ENCODE data around the gene MSH5. TPM values are rescaled to one million over a fixed set of nuclear protein-coding genes. Genes with fewer than 3 reads are reported as not detected.

Gene MSH5
- total RNA-seq, 1 experiment from 2014 or later: 22.4 TPM

- H2AFZ ChIP-seq (ENCODE audit: low read length): no peak overlapping the region
- H3K27me3 Mint-ChIP-seq (ENCODE audit: low read depth): no peaks in the 10 kb centered on the region
- H3T11ph ChIP-seq (ENCODE audit: low read length): no peak overlapping the region
These were observed 2.4 kb upstream of the MSH5 start for GRCh38 chr6:31737315-31737990.

More at GRCh38 chr6:31737315-31737990, 2.4 kb upstream of the MSH5 start:
- Histone ChIP-seq H3K18ac (ENCODE audit: insufficient read length, low read depth, low read length) (no peak overlapping the region), H4K91ac (ENCODE audit: insufficient read length, low read depth, low read length) (no peak overlapping the region), H2BK5ac (ENCODE audit: insufficient read length, low read length) (no peak overlapping the region), H3K4me2 (ENCODE audit: insufficient read depth, insufficient read length, low read length) (peak overlapping the region; percentile 5), H3K79me2 (ENCODE audit: insufficient read depth, low read length) (peaks cover 6% of the 10 kb centered on the region; the same call in 1 of the 2 replicates), H3K56ac (ENCODE audit: insufficient read length, low read depth, low read length) (no peak overlapping the region), H3K27ac (ENCODE audit: insufficient read length, low read depth, low read length) (no peak overlapping the region), H3K27me3 (ENCODE audit: insufficient read depth, low read length) (no peaks in the 10 kb centered on the region), H3K14ac (ENCODE audit: insufficient read depth, low read length) (no peak overlapping the region), H4K5ac (ENCODE audit: insufficient read length, low read depth, low read length) (no peak overlapping the region), H3K9me3 (ENCODE audit: control insufficient read depth, low read depth, low read length) (no peaks in the 10 kb centered on the region), H3K23ac (ENCODE audit: insufficient read length, low read depth, low read length) (no peak overlapping the region), H3K4me1 (ENCODE audit: insufficient read depth, low read length) (peaks cover 16% of the 10 kb centered on the region), H4K8ac (replicated peaks; ENCODE audit: insufficient read length, low read depth, low read length) (no peak overlapping the region), H2BK15ac (ENCODE audit: low read depth, low read length) (no peak overlapping the region), H3K79me1 (ENCODE audit: insufficient read depth, low read depth, low read length, poor library complexity, severe bottlenecking) (no peaks in the 10 kb centered on the region), H3K9ac (ENCODE audit: extremely low read depth, insufficient read length, low read length) (no peak overlapping the region), H4K20me1 (ENCODE audit: control insufficient read depth, insufficient read depth, insufficient read length) (no peaks in the 10 kb centered on the region), H2BK120ac (ENCODE audit: low read depth, low read length, poor library complexity, severe bottlenecking) (no peak overlapping the region), H2AK5ac (ENCODE audit: insufficient read length, low read length) (no peak overlapping the region), H3K23me2 (ENCODE audit: insufficient read length, low read depth, low read length, poor library complexity, severe bottlenecking) (peaks cover 32% of the 10 kb centered on the region), H2BK12ac (ENCODE audit: insufficient read length, low read depth, low read length) (no peak overlapping the region), H3K4ac (ENCODE audit: low read depth, low read length) (no peak overlapping the region), H2BK20ac (ENCODE audit: low read depth, low read length, poor library complexity, severe bottlenecking) (no peak overlapping the region)
- peak; percentile 58 for DNase-seq
- peaks cover 31 to 35% (median 32%) of the 10 kb centered on the region in 3 experiments for H3K36me3 Mint-ChIP-seq (ENCODE audit: insufficient read depth in 1 of 3, low read depth in 3 of 3)
- peaks cover 44 to 54% of the 10 kb centered on the region in 2 experiments for H3K4me1 Mint-ChIP-seq
- peak overlapping the region; percentile 91 to 98 for H3K4me3 Mint-ChIP-seq
- peak overlapping the region; percentile 2 to 88 (median 68); a peak in 5 of 7 replicates for H3K27ac Mint-ChIP-seq
- 100% methylated on average over 2 of the region's 7 CpGs for WGBS (ENCODE audit: extremely low coverage, insufficient read length, low lambda C conversion rate)
- H3K9me3 Mint-ChIP-seq: no peaks in the 10 kb centered on the region
- TF ChIP-seq CTCF (conservative IDR thresholded peaks at IDR 0.05): no peak
